Liver (tissue), 9 donors: Measurements from ENCODE around the gene DEPDC5. TPM values are rescaled to one million over a fixed set of nuclear protein-coding genes. Genes with fewer than 3 reads are reported as not detected.
A peak's percentile ranks its signal among the peaks of the same experiment; 100 is the strongest.

Experiments used
- DNase-seq: peaks from one replicate; pipeline ENCODE4 v3.0.0-alpha.2; 2017; ENCODE audit warnings: low spot score
- H3K27ac ChIP-seq, 2 donors: one replicate each; pipeline ENCODE4 v1.7.0; 2013; ENCODE audit warnings: inconsistent platforms in 2 of 2, low read length in 2 of 2, control low read depth in 1 of 2, low read depth in 1 of 2, mild to moderate bottlenecking in 1 of 2
- H3K27me3 ChIP-seq, 4 donors: one replicate each; pipeline versions ENCODE4 v1.6.1 to v1.7.0; 2013; ENCODE audit warnings: low read length in 3 of 4, inconsistent platforms in 1 of 4, mild to moderate bottlenecking in 1 of 4, moderate library complexity in 1 of 4; ENCODE audit not compliant: control insufficient read depth in 4 of 4, insufficient read depth in 4 of 4
- H3K36me3 ChIP-seq, 4 donors: one replicate each; pipeline versions ENCODE4 v1.6.1 to v1.7.0; 2013; ENCODE audit warnings: low read length in 3 of 4, mild to moderate bottlenecking in 3 of 4, low read depth in 1 of 4, moderate library complexity in 1 of 4; ENCODE audit not compliant: control insufficient read depth in 4 of 4, insufficient read depth in 3 of 4
- H3K4me1 ChIP-seq, 4 donors: one replicate each; pipeline versions ENCODE4 v1.6.1 to v1.7.0; 2013; ENCODE audit warnings: low read length in 3 of 4, mild to moderate bottlenecking in 3 of 4, moderate library complexity in 1 of 4; ENCODE audit not compliant: control insufficient read depth in 4 of 4, insufficient read depth in 4 of 4
- H3K4me3 ChIP-seq, 3 donors: one replicate each; pipeline versions ENCODE4 v1.6.1 to v1.7.0; 2013; ENCODE audit warnings: low read length in 3 of 3, control low read depth in 1 of 3, low read depth in 1 of 3, mild to moderate bottlenecking in 1 of 3
- H3K9ac ChIP-seq, 2 donors: one replicate each; pipeline ENCODE4 v1.7.0; 2013; ENCODE audit warnings: low read length in 2 of 2, mild to moderate bottlenecking in 2 of 2, moderate library complexity in 2 of 2, control low read depth in 1 of 2, low read depth in 1 of 2
- H3K9me3 ChIP-seq, 4 donors: one replicate each; pipeline versions ENCODE4 v1.6.1 to v1.7.0; 2013; ENCODE audit warnings: low read length in 3 of 4; ENCODE audit not compliant: control insufficient read depth in 4 of 4
- EGR1 ChIP-seq, 2 donors: IDR thresholded peaks; 2 replicates each; pipeline ENCODE4 v1.6.1; 2016 to 2018; ENCODE audit warnings: antibody characterized with exemption in 2 of 2, low read depth in 2 of 2
- FOXA1 ChIP-seq: IDR thresholded peaks from 2 replicates; pipeline ENCODE4 v1.6.1; 2016; ENCODE audit warnings: antibody characterized with exemption
- FOXA2 ChIP-seq: IDR thresholded peaks from 2 replicates; pipeline ENCODE4 v1.6.1; 2016; ENCODE audit warnings: antibody characterized with exemption
- GABPA ChIP-seq, 2 donors: IDR thresholded peaks in 1 of 2; conservative IDR thresholded peaks in 1 of 2; 2 replicates each; pipeline ENCODE4 v1.6.1; 2016; ENCODE audit warnings: antibody characterized with exemption in 2 of 2, mild to moderate bottlenecking in 1 of 2, moderate library complexity in 1 of 2
- HNF4A ChIP-seq, 2 donors: conservative IDR thresholded peaks; 2 replicates each; pipeline ENCODE4 v1.6.1; 2016; ENCODE audit warnings: antibody characterized with exemption in 2 of 2, mild to moderate bottlenecking in 2 of 2
- HNF4G ChIP-seq: IDR thresholded peaks from 2 replicates; pipeline ENCODE4 v1.6.1; 2016; ENCODE audit warnings: antibody characterized with exemption
- JUND ChIP-seq, 2 donors: IDR thresholded peaks; 2 replicates each; pipeline ENCODE4 v1.6.1; 2016; ENCODE audit warnings: antibody characterized with exemption in 2 of 2
- MAX ChIP-seq: IDR thresholded peaks from 2 replicates; pipeline ENCODE4 v1.6.1; 2016; ENCODE audit warnings: antibody characterized with exemption
- NR2F2 ChIP-seq: IDR thresholded peaks from 2 replicates; pipeline ENCODE4 v1.6.1; 2016; ENCODE audit warnings: antibody characterized with exemption
- RAD21 ChIP-seq, 2 donors: IDR thresholded peaks; 2 replicates each; pipeline ENCODE4 v1.6.1; 2016; ENCODE audit warnings: antibody characterized with exemption in 2 of 2, mild to moderate bottlenecking in 2 of 2
- REST ChIP-seq: IDR thresholded peaks from 2 replicates; pipeline ENCODE4 v1.6.1; 2016; ENCODE audit warnings: antibody characterized with exemption, mild to moderate bottlenecking
- RXRA ChIP-seq, 2 donors: IDR thresholded peaks; 2 replicates each; pipeline ENCODE4 v1.6.1; 2017 to 2018; ENCODE audit warnings: antibody characterized with exemption in 2 of 2, mild to moderate bottlenecking in 1 of 2
- SP1 ChIP-seq: IDR thresholded peaks from 2 replicates; pipeline ENCODE4 v1.6.1; 2018; ENCODE audit warnings: antibody characterized with exemption, mild to moderate bottlenecking
- TAF1 ChIP-seq: conservative IDR thresholded peaks from 2 replicates; pipeline ENCODE4 v1.6.1; 2016; ENCODE audit warnings: antibody characterized with exemption, mild to moderate bottlenecking
- YY1 ChIP-seq: IDR thresholded peaks from 2 replicates; pipeline ENCODE4 v1.6.1; 2016; ENCODE audit warnings: antibody characterized with exemption, mild to moderate bottlenecking
- WGBS: extraction: QIAGEN DNeasy Blood & Tissue Kit; methylation state at CpG from one replicate; pipeline ENCODE4 v1.1.7; 2013; 5-methylcytosine and 5-hydroxymethylcytosine counted together
- polyA plus RNA-seq, 2 donors: library from polyadenylated mRNA; stranded (reverse) in 1 of 2; unstranded in 1 of 2; fragments of 200-250 nt in 1 of 2; fragments of >200 nt in 1 of 2; fragmentation: Nextera tagmentation in 1 of 2; extraction: Ambion mirVana in 1 of 2; gene quantifications; one replicate each; pipeline versions ENCODE4 v1.2.1 to v1.2.3, GENCODE V29; 2013 to 2015
- total RNA-seq, 2 donors: library from RNA; depleted of rRNA; stranded (reverse); fragments of >200 nt; gene quantifications; one replicate each; pipeline ENCODE4 v1.2.3, GENCODE V29; 2014
- TF ChIP-seq, protein P1 (sequence below): IDR thresholded peaks from 2 replicates; pipeline ENCODE4 v1.6.1; 2016; ENCODE audit warnings: antibody characterized with exemption
- TF ChIP-seq, protein P2 (sequence below): fragments of 150-350 bp; IDR thresholded peaks from 2 replicates; pipeline ENCODE4 v1.5.1; 2017; ENCODE audit warnings: improper control_type of control experiment, low read depth, low read length; ENCODE audit not compliant: missing input control
- TF ChIP-seq, protein P3 (sequence below): IDR thresholded peaks from 2 replicates; pipeline ENCODE4 v1.6.1; 2016; ENCODE audit warnings: antibody characterized with exemption
- donor health status: healthy.
- donor health status: healthy.
- donor health status: healthy.
- donor health status: healthy.
- donor health status: healthy.

DEPDC5 gene
- 10 to 100 TPM in 1 of 2 donors, 1 to 10 TPM in 1; 9.8 to 19.4 TPM for total RNA-seq
- polyA plus RNA-seq: 10 to 100 TPM in 1 of 2 donors, 1 to 10 TPM in 1; 5.5 to 15.4 TPM

DNA sequence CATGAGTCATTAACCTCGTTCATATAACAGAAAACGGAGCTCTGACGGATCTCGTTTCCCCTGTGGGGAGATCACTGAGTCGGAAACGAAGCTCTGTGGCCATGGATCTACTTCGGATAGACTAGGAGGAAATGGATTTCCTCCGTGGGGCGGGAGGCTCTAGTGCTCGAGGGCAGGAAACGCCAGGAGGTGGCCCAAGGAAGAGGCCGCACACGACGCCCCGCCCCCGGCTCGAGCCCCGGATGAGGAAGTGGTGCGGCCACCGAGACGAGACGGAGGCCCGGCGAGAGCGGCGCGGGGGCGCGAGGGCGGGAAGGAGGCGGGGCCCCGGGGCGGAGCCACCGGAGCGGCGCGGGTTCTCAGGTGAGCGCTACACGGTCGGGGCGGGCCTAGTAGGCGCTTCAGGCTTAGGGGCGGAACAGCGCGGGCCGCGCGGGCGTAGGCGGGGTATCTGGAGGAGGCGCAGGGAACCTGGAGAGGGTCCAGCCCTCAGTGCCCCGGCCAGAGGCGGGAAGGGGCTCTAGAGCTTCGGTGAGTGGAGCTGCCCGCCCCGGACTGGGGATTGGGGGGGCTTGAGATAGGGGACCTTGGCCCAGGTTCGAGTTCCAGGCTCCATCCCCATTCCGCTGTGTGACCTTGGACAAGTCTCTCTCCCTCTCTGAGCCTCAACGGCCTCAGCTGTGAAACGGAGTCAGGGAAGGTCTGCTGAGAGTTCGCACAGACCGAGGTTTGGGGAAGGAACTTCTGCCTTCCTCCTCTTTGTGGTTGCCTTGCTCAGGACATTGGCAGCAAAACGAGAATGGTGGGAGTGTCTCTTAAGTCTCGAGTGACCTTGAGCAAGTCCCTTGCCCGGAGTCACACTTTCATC is at the start of gene DEPDC5:
Gene DEPDC5, plus strand, starts transcription at position 386 of the 868 bp plus-strand sequence. CDS start 903 bp downstream, outside the sequence.
- Histone ChIP-seq H3K27ac (peak within 1 kb of the TSS; percentile 90 to 97), H3K9ac (peak within 1 kb of the TSS; percentile 75 to 99), H3K36me3 (peaks cover 0 to 5% (median 0%) of the 10 kb centered on the region in 4 donors), H3K9me3 (no peaks in the 10 kb centered on the region), H3K27me3 (no peaks in the 10 kb centered on the region), H3K4me1 (peaks cover 2 to 60% (median 44%) of the 10 kb centered on the region in 4 donors), H3K4me3 (peak within 1 kb of the TSS; percentile 76 to 88 (median 85))
- peak; percentile 98 for DNase-seq
- WGBS: under 1% methylated on average over 65 of the region's 65 CpGs
- TF ChIP-seq FOXA2 (no peak), HNF4A (conservative IDR thresholded peaks at IDR 0.05) (no peak), TAF1 (peak; percentile 74), NR2F2 (no peak), MAX (peak; percentile 29), GABPA (IDR thresholded peaks at IDR 0.05 in 1 of 2, conservative IDR thresholded peaks at IDR 0.05 in 1 of 2) (peak in 1 of 2 donors; percentile 86), YY1 (peak; percentile 73), HNF4G (no peak), REST (peak; percentile 72), RXRA (IDR thresholded peaks at IDR 0.05) (peak; percentile 6 to 12), FOXA1 (no peak), EGR1 (IDR thresholded peaks at IDR 0.05; ENCODE audit: low read depth in 2 of 2) (peak; percentile 74 to 95), SP1 (peak; percentile 39), RAD21 (IDR thresholded peaks at IDR 0.05) (no peak), JUND (IDR thresholded peaks at IDR 0.05) (peak in 1 of 2 donors; percentile 25)
- TF ChIP-seq, protein P1, sequence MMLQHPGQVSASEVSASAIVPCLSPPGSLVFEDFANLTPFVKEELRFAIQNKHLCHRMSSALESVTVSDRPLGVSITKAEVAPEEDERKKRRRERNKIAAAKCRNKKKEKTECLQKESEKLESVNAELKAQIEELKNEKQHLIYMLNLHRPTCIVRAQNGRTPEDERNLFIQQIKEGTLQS: no peak
- TF ChIP-seq, protein P2, sequence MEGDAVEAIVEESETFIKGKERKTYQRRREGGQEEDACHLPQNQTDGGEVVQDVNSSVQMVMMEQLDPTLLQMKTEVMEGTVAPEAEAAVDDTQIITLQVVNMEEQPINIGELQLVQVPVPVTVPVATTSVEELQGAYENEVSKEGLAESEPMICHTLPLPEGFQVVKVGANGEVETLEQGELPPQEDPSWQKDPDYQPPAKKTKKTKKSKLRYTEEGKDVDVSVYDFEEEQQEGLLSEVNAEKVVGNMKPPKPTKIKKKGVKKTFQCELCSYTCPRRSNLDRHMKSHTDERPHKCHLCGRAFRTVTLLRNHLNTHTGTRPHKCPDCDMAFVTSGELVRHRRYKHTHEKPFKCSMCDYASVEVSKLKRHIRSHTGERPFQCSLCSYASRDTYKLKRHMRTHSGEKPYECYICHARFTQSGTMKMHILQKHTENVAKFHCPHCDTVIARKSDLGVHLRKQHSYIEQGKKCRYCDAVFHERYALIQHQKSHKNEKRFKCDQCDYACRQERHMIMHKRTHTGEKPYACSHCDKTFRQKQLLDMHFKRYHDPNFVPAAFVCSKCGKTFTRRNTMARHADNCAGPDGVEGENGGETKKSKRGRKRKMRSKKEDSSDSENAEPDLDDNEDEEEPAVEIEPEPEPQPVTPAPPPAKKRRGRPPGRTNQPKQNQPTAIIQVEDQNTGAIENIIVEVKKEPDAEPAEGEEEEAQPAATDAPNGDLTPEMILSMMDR: no peak
- TF ChIP-seq, protein P3, sequence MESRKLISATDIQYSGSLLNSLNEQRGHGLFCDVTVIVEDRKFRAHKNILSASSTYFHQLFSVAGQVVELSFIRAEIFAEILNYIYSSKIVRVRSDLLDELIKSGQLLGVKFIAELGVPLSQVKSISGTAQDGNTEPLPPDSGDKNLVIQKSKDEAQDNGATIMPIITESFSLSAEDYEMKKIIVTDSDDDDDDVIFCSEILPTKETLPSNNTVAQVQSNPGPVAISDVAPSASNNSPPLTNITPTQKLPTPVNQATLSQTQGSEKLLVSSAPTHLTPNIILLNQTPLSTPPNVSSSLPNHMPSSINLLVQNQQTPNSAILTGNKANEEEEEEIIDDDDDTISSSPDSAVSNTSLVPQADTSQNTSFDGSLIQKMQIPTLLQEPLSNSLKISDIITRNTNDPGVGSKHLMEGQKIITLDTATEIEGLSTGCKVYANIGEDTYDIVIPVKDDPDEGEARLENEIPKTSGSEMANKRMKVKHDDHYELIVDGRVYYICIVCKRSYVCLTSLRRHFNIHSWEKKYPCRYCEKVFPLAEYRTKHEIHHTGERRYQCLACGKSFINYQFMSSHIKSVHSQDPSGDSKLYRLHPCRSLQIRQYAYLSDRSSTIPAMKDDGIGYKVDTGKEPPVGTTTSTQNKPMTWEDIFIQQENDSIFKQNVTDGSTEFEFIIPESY: no peak
